Measurements from ENCODE around the gene PPM1G. TPM values are rescaled to one million over a fixed set of nuclear protein-coding genes. Genes with fewer than 3 reads are reported as not detected.
A peak's percentile ranks its signal among the peaks of the same experiment; 100 is the strongest.

The PPM1G gene
- total RNA-seq, 2 donors from 2014 or later: 37.7 to 42.4 TPM

DNA sequence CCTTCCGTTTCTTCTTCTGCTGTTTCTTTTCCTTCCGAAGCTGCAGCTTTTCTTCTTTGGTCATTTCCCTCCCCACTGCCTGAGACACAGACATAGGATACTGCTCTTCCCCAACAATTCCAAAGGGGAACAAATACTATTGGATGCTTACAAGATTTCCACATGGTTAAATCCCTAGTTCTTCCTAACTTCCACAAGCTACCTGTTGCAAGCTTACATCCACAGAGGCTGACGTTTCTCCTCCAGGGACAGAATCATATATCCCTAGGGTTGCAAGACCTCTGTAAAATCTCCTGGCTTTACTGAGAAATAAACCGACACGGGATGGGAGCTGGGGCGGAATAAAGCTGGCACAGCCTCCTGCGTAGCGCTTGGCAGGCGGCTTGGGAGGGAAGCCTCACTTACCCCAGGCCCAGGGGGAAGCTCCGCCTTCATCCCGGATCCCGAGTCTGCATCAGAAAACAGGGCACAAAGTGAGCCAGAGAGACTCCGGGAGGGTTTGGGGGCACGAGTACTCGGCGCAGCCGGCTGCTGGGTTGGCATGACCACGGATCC lies 39.8 kb downstream of the PPM1G start:
- Histone ChIP-seq H3K9me3 (no peaks in the 10 kb centered on the region), H3K36me3 (peaks cover 53% of the 10 kb centered on the region), H3K27me3 (no peaks in the 10 kb centered on the region), H3K27ac (peak overlapping the region; percentile 93 to 95), H3K4me3 (peak overlapping the region; percentile 91 to 99), H3K4me1 (peaks cover 5 to 31% of the 10 kb centered on the region in 2 donors)
- no peak for TF ChIP-seq CTCF (IDR thresholded peaks at IDR 0.05)
- no peak for DNase-seq (ENCODE audit: low spot score)

DNA sequence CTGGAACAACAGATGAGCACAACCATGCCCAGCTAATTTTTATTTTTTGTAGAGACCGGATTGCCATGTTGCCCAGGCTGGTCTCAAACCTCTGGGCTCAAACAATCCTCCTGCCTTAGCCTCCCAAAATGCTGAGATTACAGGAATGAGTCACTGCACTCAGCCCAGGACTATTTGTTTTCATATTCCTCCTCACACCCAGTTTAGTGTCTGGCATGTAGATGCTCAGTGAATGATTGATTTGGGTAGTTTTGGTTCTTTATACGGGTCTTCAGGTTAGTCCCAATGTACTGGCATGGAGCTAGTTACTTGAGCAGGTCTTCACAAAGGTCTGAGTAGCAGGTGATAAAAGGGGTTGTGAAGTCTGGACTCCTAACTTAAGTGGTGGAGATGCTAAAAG lies 45.5 kb downstream of the PPM1G start:
- Histone ChIP-seq H3K27ac (no peak overlapping the region), H3K27me3 (no peaks in the 10 kb centered on the region), H3K4me3 (no peak overlapping the region), H3K4me1 (peaks cover 2 to 3% of the 10 kb centered on the region in 2 donors), H3K36me3 (peaks cover 53% of the 10 kb centered on the region), H3K9me3 (no peaks in the 10 kb centered on the region)
- TF ChIP-seq CTCF (IDR thresholded peaks at IDR 0.05): no peak
- no peak for DNase-seq (ENCODE audit: low spot score)

GRCh38 chr2:27362678-27363420 lies 46.5 kb downstream of the PPM1G start:
- Histone ChIP-seq H3K27ac (no peak overlapping the region), H3K9me3 (no peaks in the 10 kb centered on the region), H3K4me1 (peaks cover 0 to 6% of the 10 kb centered on the region in 2 donors), H3K4me3 (no peak overlapping the region), H3K36me3 (peaks cover 45% of the 10 kb centered on the region), H3K27me3 (no peaks in the 10 kb centered on the region)
- TF ChIP-seq CTCF (IDR thresholded peaks at IDR 0.05): no peak
- no peak for DNase-seq (ENCODE audit: low spot score)

GRCh38 chr2:27356382-27357181 lies 52.8 kb downstream of the PPM1G start, which contains the start of gene GTF3C2:
GTF3C2 (minus strand) TSS chr2:27356764; CDS start chr2:27343554, 13,210 bp downstream.
- H3K27ac ChIP-seq: peak within 1 kb of the TSS; percentile 84 to 85
- DNase-seq (ENCODE audit: low spot score): peak; percentile 96
- no peaks in the 10 kb centered on the region for H3K36me3 ChIP-seq
- peak within 1 kb of the TSS; percentile 69 to 93 for H3K4me3 ChIP-seq
- H3K9me3 ChIP-seq: no peaks in the 10 kb centered on the region
- TF ChIP-seq CTCF (IDR thresholded peaks at IDR 0.05): peak in 1 of 2 donors; percentile 28
- H3K27me3 ChIP-seq: no peaks in the 10 kb centered on the region
- H3K4me1 ChIP-seq: peaks cover 0 to 34% of the 10 kb centered on the region in 2 donors

GRCh38 chr2:27356056-27356381 lies 53.4 kb downstream of the PPM1G start:
- Histone ChIP-seq H3K9me3 (no peaks in the 10 kb centered on the region), H3K36me3 (no peaks in the 10 kb centered on the region), H3K4me1 (peaks cover 0 to 34% of the 10 kb centered on the region in 2 donors), H3K27me3 (no peaks in the 10 kb centered on the region), H3K4me3 (peak overlapping the region; percentile 69 to 93), H3K27ac (peak overlapping the region; percentile 84 to 85)
- TF ChIP-seq CTCF (IDR thresholded peaks at IDR 0.05): no peak
- DNase-seq (ENCODE audit: low spot score): peak; percentile 64

Data from right atrium auricular region (tissue), 2 donors.